Hematopoietic multipotent progenitor cell treated with erythropoietin and hydrocortisone succinate and interleukin-3 and kit ligand, for 15 days (in vitro differentiated cells): ENCODE results near the gene JAK1.
"Not testable (repeated sequence)": the region's sequence is repeated elsewhere in the genome, so short reads cannot be mapped to it uniquely, and the experiment has no call there.

Experiments used
- DNase-seq: peaks from one replicate; pipeline ENCODE4 v3.0.0-alpha.2; 2015; ENCODE audit warnings: low spot score

Gene JAK1

GRCh38 chr1:64948905-64949833, 17.2 kb downstream of the JAK1 start:
- peak; percentile 33 for DNase-seq

DNA sequence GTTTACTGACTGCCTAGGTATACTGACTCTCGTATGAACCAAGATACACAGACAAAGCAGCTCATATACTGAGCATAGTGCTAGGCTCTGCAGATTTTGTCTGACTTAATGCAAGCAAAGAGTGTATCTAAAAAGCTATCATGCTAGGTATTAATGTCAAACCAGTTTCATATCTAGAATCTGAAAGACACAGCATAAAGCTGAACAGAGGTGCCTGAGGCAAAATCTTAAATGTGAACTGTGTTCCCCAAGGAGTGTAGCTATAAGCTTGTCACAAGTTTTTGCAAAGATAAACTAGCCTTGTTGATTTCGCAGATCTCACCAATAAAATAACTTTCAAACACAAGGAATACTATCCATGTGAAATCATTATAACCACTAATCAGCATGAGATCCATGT, 18.1 kb downstream of the JAK1 start:
- no peak for DNase-seq

- DNase-seq = no peak
Measured at GRCh38 chr1:64946916-64947315, 19.4 kb downstream of the JAK1 start.

DNA sequence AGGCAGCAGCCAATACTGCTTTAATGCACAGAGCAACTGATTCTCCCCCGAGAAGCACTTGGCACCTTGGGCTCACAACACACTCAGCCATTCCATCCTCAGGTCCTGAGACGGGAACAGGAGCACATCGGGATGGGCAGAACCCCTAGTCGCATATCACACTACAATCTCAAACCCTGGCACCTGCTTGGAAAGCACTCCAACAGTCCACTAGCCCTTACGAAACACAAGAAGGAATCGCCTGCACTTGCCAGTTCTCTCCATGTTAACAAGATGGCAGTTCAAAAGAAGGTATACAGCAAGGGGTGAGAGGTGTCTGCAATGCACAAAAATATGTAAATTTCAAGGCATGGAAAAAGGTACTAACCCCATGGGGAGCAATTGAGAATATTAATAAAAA, 21.4 kb downstream of the JAK1 start:
- no peak for DNase-seq

GRCh38 chr1:64942675-64943074, 23.7 kb downstream of the JAK1 start:
- DNase-seq = no peak

DNA sequence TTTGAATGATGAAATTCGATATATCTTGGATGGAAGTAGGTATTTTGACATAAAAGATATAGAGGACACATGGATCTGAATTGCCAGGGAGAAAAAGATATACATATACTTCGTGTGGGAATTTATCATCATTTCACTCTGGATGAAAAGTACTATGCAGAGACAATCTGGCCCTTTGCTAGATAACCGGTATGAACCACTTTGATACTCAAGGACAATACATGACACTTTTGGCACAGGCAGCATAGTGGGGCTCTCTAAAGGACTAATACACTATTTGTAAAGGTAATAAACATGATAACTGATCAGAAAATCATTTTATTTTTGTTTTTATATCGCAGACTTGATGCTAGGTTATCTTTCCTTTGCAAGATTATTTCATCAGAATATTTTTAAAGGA, 24.2 kb downstream of the JAK1 start:
- DNase-seq = no peak

DNA sequence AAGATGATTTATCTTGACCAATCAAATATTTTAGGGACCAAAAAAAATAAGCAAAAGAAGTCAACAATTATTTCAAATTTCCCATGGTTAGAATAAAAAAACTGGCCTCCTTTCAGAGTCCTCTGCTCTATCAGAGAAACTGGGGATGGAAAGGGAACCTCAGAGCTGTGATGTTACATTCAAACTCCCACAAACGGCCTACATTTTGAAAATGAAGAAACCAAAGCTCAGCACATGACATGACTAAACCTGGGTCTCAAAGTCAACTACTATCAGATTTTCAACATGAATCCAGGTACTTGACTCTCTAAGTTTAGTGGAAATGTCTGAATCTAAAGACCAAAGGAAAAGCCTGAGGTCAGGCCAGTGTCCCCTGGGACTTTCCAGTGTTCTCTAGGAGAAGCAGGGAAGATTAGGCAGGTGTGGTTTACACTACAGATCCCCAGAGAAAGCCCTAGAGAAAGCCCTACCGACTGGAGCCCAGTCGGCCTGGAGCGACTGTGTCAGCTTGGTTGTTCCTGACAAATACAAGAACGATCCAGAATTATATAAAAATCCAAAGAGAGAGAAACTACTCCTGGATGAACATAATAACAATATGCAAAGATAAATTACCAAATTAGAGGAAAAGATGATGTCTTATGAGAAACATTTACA, 24.8 kb downstream of the JAK1 start:
- no peak for DNase-seq

- no peak for DNase-seq
Measured at GRCh38 chr1:64940025-64940424, 26.3 kb downstream of the JAK1 start.

DNA sequence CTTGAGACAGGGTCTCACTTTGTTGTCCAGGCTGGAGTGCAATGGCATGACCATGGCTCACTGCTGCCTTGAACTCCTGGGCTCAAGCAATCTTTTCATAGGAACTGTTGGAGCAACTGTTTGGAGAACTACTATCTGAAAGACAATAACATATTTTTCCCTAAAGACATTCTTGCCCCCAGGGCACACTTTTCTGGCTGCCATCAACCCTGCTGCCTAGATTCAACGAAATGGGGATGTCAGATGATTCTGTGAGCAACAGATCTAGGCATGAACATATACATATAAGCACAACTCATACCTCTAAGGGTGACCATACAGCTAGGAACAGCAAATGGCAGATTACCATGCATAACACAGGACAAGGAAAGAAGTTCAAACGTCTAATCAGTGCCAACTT, 27.4 kb downstream of the JAK1 start:
- no peak for DNase-seq

GRCh38 chr1:64936956-64937355, 29.4 kb downstream of the JAK1 start:
- DNase-seq = no peak

- DNase-seq = no peak
Measured at GRCh38 chr1:64935551-64936155, 30.7 kb downstream of the JAK1 start.

DNA sequence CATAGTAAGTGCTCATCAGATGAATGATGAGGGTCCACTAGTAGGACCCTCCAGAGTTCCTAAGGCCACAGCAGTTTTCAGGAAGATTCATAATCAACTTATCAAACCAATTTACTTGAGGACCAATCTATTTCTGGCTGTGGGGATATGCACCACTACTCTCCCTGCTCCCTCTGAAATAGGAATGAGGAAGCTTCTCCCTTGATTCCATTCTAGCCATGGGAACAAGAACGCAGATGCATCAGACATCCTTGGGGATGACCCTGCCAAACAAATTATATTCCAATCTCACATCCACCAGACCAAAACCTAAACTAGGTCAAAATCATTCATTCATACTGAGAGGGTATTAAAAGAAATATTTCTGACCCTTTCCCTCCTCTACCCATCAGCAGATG, 31.5 kb downstream of the JAK1 start:
- DNase-seq = no peak

DNA sequence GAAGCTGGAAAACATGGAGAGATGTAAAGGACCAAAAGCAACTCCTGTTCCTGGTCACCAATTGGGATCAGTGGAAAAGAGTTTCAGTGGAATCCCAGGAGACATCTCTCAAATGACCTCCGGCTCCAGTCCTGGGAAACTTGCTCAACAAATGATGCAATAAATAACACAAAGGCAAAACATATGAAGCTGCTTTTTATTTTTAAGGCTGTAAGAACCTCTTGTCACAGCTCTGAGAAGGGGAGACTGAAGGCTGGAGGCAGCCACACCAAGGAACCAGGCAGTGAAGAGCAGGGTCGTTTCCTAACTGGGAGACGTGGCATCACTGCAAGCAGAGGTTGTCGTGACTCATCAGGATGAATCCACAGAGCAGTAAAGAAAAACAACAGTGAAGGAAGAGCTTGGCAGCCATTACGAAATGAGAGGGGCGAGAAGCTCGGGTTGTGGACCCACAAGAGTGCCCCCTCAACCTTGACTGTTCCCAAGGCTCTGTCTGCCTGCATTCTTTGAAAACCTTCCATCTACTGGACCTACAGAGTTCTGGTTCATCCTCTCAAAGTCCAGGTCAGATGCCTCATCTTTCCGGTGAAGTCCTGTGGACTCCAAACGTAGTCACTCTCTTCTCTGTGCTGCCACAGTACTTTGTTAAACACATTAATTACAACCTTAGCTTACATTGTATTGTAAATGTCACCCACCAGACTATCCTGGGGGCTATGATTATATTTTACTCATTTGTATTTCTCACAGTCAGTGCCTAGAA, 32.1 kb downstream of the JAK1 start:
- no peak for DNase-seq

DNA sequence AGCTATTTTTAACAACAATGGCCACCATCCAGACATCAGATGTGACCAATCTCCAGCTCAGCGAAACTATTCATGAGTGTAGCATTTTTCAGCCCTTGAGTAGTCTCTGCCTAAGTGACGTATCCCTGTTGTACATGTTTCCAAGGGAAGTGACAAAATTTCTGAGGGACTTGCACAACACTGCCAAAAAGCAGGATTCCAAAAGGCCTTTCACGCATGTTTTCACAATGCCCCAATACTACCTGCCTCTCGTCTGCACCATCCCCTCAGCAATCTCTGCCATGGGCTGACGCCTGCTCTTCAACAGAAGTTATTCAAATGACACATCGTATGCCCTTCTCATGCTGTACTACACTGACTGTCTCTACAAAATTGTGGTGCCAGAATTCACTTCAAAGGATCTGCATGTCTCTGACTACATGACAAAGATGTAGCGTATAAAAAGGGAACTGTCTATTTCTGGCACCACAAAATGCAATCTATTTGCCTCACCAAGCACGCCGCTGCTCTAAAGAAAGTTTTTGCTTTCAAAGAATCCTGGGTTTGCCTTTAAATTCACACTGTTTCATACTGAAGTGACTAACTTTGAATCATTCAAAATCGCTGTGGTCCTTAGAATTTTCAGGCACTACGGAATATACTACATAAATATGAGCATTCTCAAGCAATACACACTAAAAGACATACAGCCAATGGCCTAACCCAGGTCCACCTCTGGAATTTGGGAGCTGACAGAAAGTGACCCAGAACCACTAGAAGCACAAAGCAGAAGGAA, 32.9 kb downstream of the JAK1 start:
- no peak for DNase-seq

DNA sequence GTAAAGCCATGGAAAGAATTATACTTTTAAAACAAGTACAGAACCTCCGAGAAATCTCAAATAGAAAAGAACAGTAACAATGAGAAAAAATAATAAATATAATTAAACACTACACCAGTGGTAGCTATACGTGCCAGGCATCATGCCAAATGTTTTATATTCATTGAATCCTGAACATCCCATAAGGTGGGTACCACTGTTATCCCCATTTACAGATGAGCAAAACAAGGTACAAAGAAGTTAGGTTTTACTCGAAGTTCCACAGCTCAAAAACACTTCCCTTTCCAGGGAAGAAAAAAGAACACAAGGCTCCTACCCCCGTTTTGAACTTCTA, 33.4 kb downstream of the JAK1 start:
- no peak for DNase-seq

- DNase-seq = not testable (repeated sequence)
Measured at GRCh38 chr1:64930640-64931039, 35.7 kb downstream of the JAK1 start.

DNA sequence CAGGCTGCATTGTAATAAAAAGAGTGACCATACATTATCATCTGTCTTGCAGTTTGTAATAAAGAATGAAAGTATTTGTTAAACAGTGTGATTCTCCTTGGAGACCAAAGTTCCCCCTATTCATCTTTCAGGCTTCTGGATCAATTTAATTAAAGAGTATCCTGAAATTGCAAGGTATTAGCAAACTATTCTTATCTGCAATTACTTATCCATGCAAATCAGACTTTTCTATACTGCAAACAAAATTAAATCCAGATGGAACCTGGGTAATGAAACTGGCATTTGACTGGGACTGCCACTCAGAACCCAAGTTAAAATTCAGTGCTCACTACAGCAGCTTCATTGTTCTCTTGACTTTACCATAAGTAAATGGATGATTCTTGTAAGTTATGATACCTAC, 37.1 kb downstream of the JAK1 start:
- DNase-seq = no peak

- no peak for DNase-seq
Measured at GRCh38 chr1:64928325-64928724, 38.0 kb downstream of the JAK1 start.

DNA sequence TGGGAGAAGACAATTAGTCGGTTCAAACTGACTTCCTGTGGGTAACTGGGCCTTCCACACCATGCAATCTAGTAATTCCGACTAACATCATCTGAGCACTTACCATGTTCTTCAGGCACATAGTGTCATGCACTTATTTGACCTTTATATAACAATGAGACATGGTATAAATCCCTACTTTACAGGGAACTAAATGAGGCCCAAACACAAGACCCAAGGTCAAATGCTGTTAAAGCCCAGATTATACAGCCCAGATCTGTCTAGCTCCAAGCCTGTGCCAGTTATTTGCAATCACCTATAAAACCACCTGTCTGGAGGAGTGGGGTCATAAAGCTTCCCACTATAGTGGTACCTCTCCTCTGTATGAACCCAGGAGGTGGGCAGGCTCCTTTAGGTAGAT, 40.8 kb downstream of the JAK1 start:
- DNase-seq = no peak

DNA sequence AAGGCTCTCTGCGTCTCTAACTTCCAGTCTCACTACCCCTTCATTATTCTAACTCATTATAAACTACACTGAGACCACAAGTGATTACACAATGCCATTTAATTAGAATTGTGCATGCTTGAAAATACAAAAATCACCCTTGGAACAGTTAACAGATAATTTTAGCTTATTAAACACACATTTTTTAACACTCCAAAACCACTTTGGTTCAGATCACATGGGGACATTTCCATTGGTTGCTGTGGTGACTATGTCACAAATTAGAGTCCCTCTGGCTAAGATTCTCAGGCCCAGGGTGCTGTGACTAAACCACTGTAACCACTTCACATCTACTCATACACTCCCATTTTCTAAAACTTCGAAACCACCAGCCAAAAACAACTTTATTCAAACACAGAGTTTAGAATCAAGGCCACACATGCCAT, 43.0 kb downstream of the JAK1 start:
- DNase-seq = no peak

DNA sequence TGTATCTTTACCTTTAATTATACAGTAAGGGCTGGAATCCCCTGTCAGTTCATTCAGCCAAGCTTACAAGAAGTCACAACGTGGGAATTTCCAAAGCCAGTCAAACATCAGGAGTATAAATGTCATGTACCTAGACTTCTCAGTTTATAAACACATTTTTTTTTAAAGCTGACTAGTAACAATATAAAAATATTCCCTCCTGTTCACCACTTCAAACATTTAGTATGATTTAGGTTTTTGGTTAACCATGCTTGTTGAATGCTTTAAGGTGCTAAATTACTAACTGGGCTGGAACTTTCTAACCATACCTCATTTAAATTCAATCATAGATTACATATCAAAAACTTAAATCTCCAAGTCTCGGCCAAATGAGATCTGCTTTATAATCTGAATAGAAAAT, 44.0 kb downstream of the JAK1 start:
- no peak for DNase-seq

GRCh38 chr1:64921771-64922170, 44.6 kb downstream of the JAK1 start:
- DNase-seq = no peak
